ENCODE data around the gene VPS54.

DNA sequence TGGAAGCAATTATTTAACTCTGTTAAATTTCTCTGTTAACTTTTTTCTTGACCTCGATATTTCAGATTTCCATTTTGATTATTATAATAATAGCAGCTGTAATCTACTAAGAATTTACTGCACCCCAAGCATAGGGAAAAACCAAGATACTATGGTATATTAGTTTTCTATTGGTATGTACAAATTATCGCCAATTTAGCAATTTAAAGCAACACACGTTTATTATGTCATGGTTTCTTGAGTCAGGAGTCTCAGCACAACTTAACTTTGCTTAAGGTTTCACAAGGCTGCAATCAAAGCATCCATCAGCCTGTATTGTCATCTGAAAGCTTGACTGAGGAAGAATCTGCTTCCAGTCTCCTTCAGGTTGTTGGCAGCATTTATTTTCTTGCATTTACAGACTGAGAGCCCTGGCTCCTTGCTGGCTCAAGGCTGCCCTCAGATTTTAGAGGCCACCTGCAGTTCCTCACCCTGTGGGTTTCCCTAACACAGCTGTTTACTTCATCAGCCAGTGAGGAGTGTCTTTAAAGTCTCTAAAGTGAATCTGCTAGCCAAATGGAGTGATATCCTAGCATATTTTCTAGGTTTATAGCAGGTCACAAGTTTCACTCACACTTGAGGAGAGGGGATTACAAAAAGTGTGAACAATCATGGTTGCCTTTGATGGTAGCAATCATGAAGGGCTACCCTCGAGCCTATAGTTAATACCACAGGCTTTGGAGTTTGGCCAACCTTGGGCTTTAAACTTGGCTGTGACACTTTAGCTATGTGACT is 4.4 kb upstream of the VPS54 start:
- TF ChIP-seq POLR2A (IDR thresholded peaks at IDR 0.05): no peak
- TF ChIP-seq, protein P1, sequence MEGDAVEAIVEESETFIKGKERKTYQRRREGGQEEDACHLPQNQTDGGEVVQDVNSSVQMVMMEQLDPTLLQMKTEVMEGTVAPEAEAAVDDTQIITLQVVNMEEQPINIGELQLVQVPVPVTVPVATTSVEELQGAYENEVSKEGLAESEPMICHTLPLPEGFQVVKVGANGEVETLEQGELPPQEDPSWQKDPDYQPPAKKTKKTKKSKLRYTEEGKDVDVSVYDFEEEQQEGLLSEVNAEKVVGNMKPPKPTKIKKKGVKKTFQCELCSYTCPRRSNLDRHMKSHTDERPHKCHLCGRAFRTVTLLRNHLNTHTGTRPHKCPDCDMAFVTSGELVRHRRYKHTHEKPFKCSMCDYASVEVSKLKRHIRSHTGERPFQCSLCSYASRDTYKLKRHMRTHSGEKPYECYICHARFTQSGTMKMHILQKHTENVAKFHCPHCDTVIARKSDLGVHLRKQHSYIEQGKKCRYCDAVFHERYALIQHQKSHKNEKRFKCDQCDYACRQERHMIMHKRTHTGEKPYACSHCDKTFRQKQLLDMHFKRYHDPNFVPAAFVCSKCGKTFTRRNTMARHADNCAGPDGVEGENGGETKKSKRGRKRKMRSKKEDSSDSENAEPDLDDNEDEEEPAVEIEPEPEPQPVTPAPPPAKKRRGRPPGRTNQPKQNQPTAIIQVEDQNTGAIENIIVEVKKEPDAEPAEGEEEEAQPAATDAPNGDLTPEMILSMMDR (IDR thresholded peaks at IDR 0.05): no peak
- no peak for TF ChIP-seq POLR2AphosphoS5 (IDR thresholded peaks at IDR 0.05)
- TF ChIP-seq EP300 (IDR thresholded peaks at IDR 0.05; ENCODE audit: low read depth): no peak
